DMS114 treated with DMSO at 0.1 percent for 48 hours (cell line): ENCODE data around the gene MED13.
"Not testable (repeated sequence)": the region's sequence is repeated elsewhere in the genome, so short reads cannot be mapped to it uniquely, and the experiment has no call there.

Experiments
- DNase-seq: peaks from one replicate; lab custom pipeline; 2025; ENCODE audit not compliant: unreplicated experiment; lab: John Stamatoyannopoulos, UW

MED13 gene

GRCh38 chr17:61908292-61909037 is 156.6 kb downstream of the MED13 start:
- DNase-seq: no peak

GRCh38 chr17:61907361-61907760 is 157.7 kb downstream of the MED13 start:
- DNase-seq: no peak

GRCh38 chr17:61904094-61904710 is 160.9 kb downstream of the MED13 start:
- DNase-seq: no peak

GRCh38 chr17:61903251-61903650 is 161.8 kb downstream of the MED13 start:
- no peak for DNase-seq

GRCh38 chr17:61897548-61898180 is 167.4 kb downstream of the MED13 start:
- DNase-seq: no peak

GRCh38 chr17:61895391-61895790 is 169.7 kb downstream of the MED13 start:
- no peak for DNase-seq

- DNase-seq: not testable (repeated sequence)
Observed at GRCh38 chr17:61894310-61894709, 170.8 kb downstream of the MED13 start.
